PC-9 (cell line): ENCODE measurements around the gene DALRD3.

Experiments used
- EZH2 ChIP-seq: fragments of 200-600 bp; sonication (generic); IDR thresholded peaks from 2 replicates; pipeline ENCODE4 v1.8.0; 2017; ENCODE audit warnings: antibody characterized with exemption, low read depth
- TF ChIP-seq, protein P1 (sequence below): fragments of 200-600 bp; sonication (generic); conservative IDR thresholded peaks from 2 replicates; pipeline ENCODE4 v1.6.1; 2017; ENCODE audit warnings: mixed run types, antibody characterized with exemption, mild to moderate bottlenecking, moderate library complexity

DNA sequence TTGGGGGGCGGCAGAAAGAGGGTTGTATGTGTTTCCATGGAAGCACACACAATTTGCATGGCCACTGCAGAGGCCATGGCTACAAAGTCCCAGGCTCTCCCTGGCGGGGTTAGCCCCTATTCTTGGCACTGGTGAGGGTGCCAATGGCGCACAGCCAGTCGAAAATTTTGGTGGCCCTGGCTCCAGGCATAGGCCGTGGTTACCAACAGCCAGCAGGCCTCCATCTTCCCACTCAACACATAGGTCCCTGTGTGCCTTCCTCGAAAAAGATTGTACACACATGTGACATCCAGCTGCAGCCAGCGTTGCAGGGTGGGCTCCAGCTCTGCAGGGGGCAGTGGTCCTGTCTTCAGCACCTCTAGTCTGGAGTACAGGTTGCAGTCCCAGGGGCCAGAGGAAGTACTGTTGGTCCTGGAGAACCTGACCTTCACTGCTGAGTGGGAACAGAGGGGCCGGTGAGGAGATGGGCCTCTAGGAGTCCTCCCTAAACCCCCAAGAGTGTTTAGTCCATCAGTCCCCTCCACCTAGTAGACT is 21.2 kb downstream of the DALRD3 start:
- TF ChIP-seq, protein P1, sequence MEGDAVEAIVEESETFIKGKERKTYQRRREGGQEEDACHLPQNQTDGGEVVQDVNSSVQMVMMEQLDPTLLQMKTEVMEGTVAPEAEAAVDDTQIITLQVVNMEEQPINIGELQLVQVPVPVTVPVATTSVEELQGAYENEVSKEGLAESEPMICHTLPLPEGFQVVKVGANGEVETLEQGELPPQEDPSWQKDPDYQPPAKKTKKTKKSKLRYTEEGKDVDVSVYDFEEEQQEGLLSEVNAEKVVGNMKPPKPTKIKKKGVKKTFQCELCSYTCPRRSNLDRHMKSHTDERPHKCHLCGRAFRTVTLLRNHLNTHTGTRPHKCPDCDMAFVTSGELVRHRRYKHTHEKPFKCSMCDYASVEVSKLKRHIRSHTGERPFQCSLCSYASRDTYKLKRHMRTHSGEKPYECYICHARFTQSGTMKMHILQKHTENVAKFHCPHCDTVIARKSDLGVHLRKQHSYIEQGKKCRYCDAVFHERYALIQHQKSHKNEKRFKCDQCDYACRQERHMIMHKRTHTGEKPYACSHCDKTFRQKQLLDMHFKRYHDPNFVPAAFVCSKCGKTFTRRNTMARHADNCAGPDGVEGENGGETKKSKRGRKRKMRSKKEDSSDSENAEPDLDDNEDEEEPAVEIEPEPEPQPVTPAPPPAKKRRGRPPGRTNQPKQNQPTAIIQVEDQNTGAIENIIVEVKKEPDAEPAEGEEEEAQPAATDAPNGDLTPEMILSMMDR = no peak
- TF ChIP-seq EZH2 = no peak
